AG09319 (cell line): Measurements from ENCODE around the gene GFRAL.

ENCODE experiments used
- DNase-seq: peaks from one replicate; pipeline ENCODE4 v3.0.0-alpha.2; 2010; ENCODE audit warnings: low read depth; ENCODE audit errors: extremely low read depth
- TF ChIP-seq, protein P1 (sequence below): IDR thresholded peaks from 2 replicates; pipeline ENCODE4 v1.5.1; 2011; ENCODE audit warnings: low read depth, mild to moderate bottlenecking, inconsistent platforms, low read length, moderate library complexity

Gene GFRAL

GRCh38 chr6:55433446-55434130, 106.3 kb downstream of the GFRAL start:
- TF ChIP-seq, protein P1, sequence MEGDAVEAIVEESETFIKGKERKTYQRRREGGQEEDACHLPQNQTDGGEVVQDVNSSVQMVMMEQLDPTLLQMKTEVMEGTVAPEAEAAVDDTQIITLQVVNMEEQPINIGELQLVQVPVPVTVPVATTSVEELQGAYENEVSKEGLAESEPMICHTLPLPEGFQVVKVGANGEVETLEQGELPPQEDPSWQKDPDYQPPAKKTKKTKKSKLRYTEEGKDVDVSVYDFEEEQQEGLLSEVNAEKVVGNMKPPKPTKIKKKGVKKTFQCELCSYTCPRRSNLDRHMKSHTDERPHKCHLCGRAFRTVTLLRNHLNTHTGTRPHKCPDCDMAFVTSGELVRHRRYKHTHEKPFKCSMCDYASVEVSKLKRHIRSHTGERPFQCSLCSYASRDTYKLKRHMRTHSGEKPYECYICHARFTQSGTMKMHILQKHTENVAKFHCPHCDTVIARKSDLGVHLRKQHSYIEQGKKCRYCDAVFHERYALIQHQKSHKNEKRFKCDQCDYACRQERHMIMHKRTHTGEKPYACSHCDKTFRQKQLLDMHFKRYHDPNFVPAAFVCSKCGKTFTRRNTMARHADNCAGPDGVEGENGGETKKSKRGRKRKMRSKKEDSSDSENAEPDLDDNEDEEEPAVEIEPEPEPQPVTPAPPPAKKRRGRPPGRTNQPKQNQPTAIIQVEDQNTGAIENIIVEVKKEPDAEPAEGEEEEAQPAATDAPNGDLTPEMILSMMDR: no peak
- DNase-seq: peak; percentile 45

- TF ChIP-seq, protein P1: no peak
- no peak for DNase-seq
Measured at GRCh38 chr6:55437141-55437540, 109.9 kb downstream of the GFRAL start.

DNA sequence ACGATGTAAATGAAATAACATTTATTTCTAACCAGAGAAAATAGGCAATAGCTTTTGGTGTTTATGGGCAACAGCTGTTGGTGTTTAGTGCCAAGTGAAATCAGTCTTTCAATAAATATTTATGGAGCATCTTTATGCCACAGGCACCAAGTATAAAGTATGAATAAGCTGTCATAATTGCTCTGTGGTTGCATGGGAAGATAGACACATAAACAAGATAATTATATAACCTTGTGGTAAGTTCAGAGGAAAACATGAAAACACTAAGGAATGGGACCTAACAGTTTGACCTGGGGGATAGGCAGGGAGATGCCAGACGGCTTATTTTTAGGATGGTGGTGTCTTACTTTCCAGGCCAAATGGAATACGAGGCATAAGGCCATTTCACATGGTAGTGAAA, 110.9 kb downstream of the GFRAL start:
- TF ChIP-seq, protein P1: no peak
- no peak for DNase-seq

DNA sequence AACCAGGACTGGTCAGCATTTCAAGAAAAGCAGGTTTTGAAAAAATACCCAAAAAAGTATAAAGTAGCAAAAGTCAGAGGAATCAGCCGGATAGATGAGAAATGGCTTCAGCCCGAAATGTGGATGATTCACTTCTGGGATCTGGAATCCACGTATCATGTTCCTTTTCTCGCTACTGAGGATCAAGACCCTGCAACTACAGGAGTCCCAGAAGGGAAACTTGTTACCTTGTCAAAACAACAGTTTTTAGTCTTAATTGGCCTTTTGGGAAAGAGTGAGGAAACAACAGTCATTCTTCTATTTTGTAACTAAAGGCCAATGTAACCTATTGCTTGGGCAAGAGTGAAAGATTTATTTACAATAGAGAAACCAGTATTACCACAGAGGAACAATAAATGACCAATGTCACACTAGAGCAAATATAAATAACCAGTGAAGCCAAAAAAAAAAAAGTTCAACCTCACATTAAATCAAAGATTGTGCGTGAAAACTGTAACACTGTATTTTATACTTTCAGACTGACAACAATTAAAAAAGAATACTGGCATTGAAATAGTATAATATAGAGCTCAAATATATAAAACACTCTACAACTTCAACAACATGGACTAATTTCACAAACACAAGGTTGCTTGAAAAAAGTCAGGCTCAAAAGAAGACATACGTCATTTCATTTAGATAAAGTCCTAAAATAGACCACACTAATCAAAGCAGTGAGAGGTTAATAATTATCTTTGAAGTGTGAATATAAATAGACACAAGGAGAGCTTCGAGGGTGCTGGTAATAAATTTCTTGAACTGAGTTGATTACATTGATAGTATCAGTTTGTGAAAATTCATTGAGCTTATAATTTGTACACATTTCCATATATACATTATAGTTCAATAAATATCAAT, 116.2 kb downstream of the GFRAL start:
- TF ChIP-seq, protein P1: no peak
- no peak for DNase-seq

GRCh38 chr6:55445648-55446204, 118.5 kb downstream of the GFRAL start:
- no peak for DNase-seq
- TF ChIP-seq, protein P1: peak; percentile 46

DNA sequence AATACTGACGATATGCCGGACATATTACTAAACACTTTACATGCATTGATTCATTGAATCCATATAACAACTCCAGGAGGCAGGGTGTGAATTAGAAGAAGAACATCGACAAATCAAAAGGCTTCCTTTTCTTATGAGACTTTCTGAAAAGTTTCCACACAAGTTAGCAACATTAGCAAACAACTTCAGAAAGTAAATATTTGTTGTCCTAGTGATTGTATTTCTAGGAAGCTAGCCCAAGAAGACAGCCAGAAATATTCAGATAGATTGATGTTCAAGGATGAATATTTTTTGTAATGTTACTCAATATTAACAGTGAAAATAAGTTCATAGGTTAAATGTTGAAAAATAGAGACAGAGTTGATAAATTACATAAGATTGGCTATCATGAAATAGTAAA, 120.6 kb downstream of the GFRAL start:
- DNase-seq: no peak
- TF ChIP-seq, protein P1: no peak

- DNase-seq: no peak
- TF ChIP-seq, protein P1: no peak
Measured at GRCh38 chr6:55448451-55448850, 121.2 kb downstream of the GFRAL start.
